Measurements from ENCODE around the gene CMIP.

GRCh38 chr16:81692021-81692420, 247.4 kb downstream of the CMIP start:
- TF ChIP-seq EZH2 (IDR thresholded peaks at IDR 0.05) (no peak), EZH2phosphoT487 (IDR thresholded peaks at IDR 0.05) (no peak)
- TF ChIP-seq, protein P1, sequence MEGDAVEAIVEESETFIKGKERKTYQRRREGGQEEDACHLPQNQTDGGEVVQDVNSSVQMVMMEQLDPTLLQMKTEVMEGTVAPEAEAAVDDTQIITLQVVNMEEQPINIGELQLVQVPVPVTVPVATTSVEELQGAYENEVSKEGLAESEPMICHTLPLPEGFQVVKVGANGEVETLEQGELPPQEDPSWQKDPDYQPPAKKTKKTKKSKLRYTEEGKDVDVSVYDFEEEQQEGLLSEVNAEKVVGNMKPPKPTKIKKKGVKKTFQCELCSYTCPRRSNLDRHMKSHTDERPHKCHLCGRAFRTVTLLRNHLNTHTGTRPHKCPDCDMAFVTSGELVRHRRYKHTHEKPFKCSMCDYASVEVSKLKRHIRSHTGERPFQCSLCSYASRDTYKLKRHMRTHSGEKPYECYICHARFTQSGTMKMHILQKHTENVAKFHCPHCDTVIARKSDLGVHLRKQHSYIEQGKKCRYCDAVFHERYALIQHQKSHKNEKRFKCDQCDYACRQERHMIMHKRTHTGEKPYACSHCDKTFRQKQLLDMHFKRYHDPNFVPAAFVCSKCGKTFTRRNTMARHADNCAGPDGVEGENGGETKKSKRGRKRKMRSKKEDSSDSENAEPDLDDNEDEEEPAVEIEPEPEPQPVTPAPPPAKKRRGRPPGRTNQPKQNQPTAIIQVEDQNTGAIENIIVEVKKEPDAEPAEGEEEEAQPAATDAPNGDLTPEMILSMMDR (IDR thresholded peaks at IDR 0.05), result no peak

All from neural progenitor cell (in vitro differentiated cells).